Ectodermal cell (in vitro differentiated cells): ENCODE data around the gene HOXA4.

Source experiments
- H3K27ac ChIP-seq: 2 replicates; pipeline ENCODE4 v1.7.0; 2013; ENCODE audit warnings: mild to moderate bottlenecking, low read depth, low read length; ENCODE audit not compliant: insufficient read depth, poor library complexity, severe bottlenecking
- H3K27me3 ChIP-seq: 2 replicates; pipeline ENCODE4 v1.7.0; 2013; ENCODE audit warnings: mild to moderate bottlenecking, low read length; ENCODE audit not compliant: insufficient read depth, control insufficient read depth, poor library complexity, severe bottlenecking
- H3K36me3 ChIP-seq: one replicate; pipeline ENCODE4 v1.7.0; 2013; ENCODE audit warnings: low read length; ENCODE audit not compliant: control insufficient read depth, insufficient read depth
- H3K4me1 ChIP-seq: one replicate; pipeline ENCODE4 v1.7.0; 2013; ENCODE audit warnings: low read length; ENCODE audit not compliant: control insufficient read depth, insufficient read depth
- H3K4me3 ChIP-seq: 2 replicates; pipeline ENCODE4 v1.7.0; 2013; ENCODE audit warnings: low read depth, low read length, control low read depth; ENCODE audit not compliant: insufficient read depth
- H3K9me3 ChIP-seq: 2 replicates; pipeline ENCODE4 v1.7.0; 2013; ENCODE audit warnings: mild to moderate bottlenecking, low read length, moderate library complexity; ENCODE audit not compliant: control insufficient read depth
- WGBS, 2 experiments: methylation state at CpG; one replicate each; pipeline ENCODE4 v1.1.7; 2013; ENCODE audit warnings: missing lambda C conversion rate in 2 of 2; 5-methylcytosine and 5-hydroxymethylcytosine counted together

HOXA4 gene

GRCh38 chr7:27151931-27152815 lies 21.6 kb upstream of the HOXA4 start, which contains the start of gene HOXA3:
Gene HOXA3 (minus strand): TSS chr7:27152583. CDS start chr7:27110640, 41,943 bp downstream.
- Histone ChIP-seq H3K27ac (no peak within 1 kb of the TSS), H3K27me3 (peaks cover 100% of the 10 kb centered on the region), H3K36me3 (no peaks in the 10 kb centered on the region), H3K4me1 (peaks cover 5% of the 10 kb centered on the region), H3K4me3 (no peak within 1 kb of the TSS), H3K9me3 (no peaks in the 10 kb centered on the region)
- 9% methylated on average over 53 of the region's 53 CpGs for WGBS, 2 experiments

GRCh38 chr7:27151341-27151930 lies 20.9 kb upstream of the HOXA4 start:
- peaks cover 5% of the 10 kb centered on the region for H3K4me1 ChIP-seq
- H3K4me3 ChIP-seq = no peak overlapping the region
- no peaks in the 10 kb centered on the region for H3K9me3 ChIP-seq
- H3K27ac ChIP-seq = no peak overlapping the region
- no peaks in the 10 kb centered on the region for H3K36me3 ChIP-seq
- peaks cover 100% of the 10 kb centered on the region for H3K27me3 ChIP-seq
- WGBS, 2 experiments = 6 to 8% methylated on average over 26 to 27 of the region's 27 CpGs

GRCh38 chr7:27150568-27151340 lies 20.2 kb upstream of the HOXA4 start:
- Histone ChIP-seq H3K27me3 (peaks cover 100% of the 10 kb centered on the region), H3K36me3 (no peaks in the 10 kb centered on the region), H3K4me1 (peaks cover 5% of the 10 kb centered on the region), H3K9me3 (no peaks in the 10 kb centered on the region), H3K27ac (no peak overlapping the region), H3K4me3 (no peak overlapping the region)
- 2 to 3% methylated on average over 58 of the region's 58 CpGs for WGBS, 2 experiments

- Histone ChIP-seq H3K4me3 (no peak overlapping the region), H3K36me3 (no peaks in the 10 kb centered on the region), H3K27me3 (peaks cover 100% of the 10 kb centered on the region), H3K9me3 (no peaks in the 10 kb centered on the region), H3K27ac (no peak overlapping the region), H3K4me1 (peaks cover 5% of the 10 kb centered on the region)
- 48 to 51% methylated on average over 13 of the region's 13 CpGs for WGBS, 2 experiments
Measured at GRCh38 chr7:27149842-27150567, 19.4 kb upstream of the HOXA4 start.

GRCh38 chr7:27148756-27149641 lies 18.4 kb upstream of the HOXA4 start:
- H3K4me3 ChIP-seq = no peak overlapping the region
- no peaks in the 10 kb centered on the region for H3K9me3 ChIP-seq
- no peak overlapping the region for H3K27ac ChIP-seq
- WGBS, 2 experiments = 37 to 42% methylated on average over 30 of the region's 30 CpGs
- H3K4me1 ChIP-seq = peaks cover 5% of the 10 kb centered on the region
- no peaks in the 10 kb centered on the region for H3K36me3 ChIP-seq
- peaks cover 100% of the 10 kb centered on the region for H3K27me3 ChIP-seq

GRCh38 chr7:27148031-27148755 lies 17.6 kb upstream of the HOXA4 start:
- peaks cover 100% of the 10 kb centered on the region for H3K27me3 ChIP-seq
- H3K4me3 ChIP-seq = no peak overlapping the region

GRCh38 chr7:27147199-27148030 lies 16.9 kb upstream of the HOXA4 start, which contains the start of gene HOXA6:
Gene HOXA6 (minus strand): TSS chr7:27147774. CDS start chr7:27147749, 25 bp downstream.
- 20% methylated on average over 63 of the region's 63 CpGs for WGBS, 2 experiments
- Histone ChIP-seq H3K4me1 (peaks cover 5% of the 10 kb centered on the region), H3K9me3 (no peaks in the 10 kb centered on the region), H3K27ac (no peak within 1 kb of the TSS), H3K4me3 (no peak within 1 kb of the TSS), H3K27me3 (peaks cover 100% of the 10 kb centered on the region), H3K36me3 (no peaks in the 10 kb centered on the region)

More at GRCh38 chr7:27148031-27148755, 17.6 kb upstream of the HOXA4 start:
- Histone ChIP-seq H3K4me1 (peaks cover 5% of the 10 kb centered on the region), H3K9me3 (no peaks in the 10 kb centered on the region), H3K27ac (no peak overlapping the region), H3K36me3 (no peaks in the 10 kb centered on the region)
- 21 to 22% methylated on average over 28 of the region's 28 CpGs for WGBS, 2 experiments

GRCh38 chr7:27146491-27147198 lies 16.1 kb upstream of the HOXA4 start:
- H3K4me3 ChIP-seq = no peak overlapping the region

More at GRCh38 chr7:27146491-27147198, 16.1 kb upstream of the HOXA4 start:
- no peaks in the 10 kb centered on the region for H3K9me3 ChIP-seq
- H3K4me1 ChIP-seq = peaks cover 9% of the 10 kb centered on the region
- H3K27me3 ChIP-seq = peaks cover 100% of the 10 kb centered on the region
- no peaks in the 10 kb centered on the region for H3K36me3 ChIP-seq
- no peak overlapping the region for H3K27ac ChIP-seq
- 53 to 55% methylated on average over 5 of the region's 5 CpGs for WGBS, 2 experiments
